Adrenal gland (tissue), 12 donors: ENCODE results near the gene CHPF2. TPM values are rescaled to one million over a fixed set of nuclear protein-coding genes. Genes with fewer than 3 reads are reported as not detected.

ENCODE experiments used
- microRNA counts, 2 donors: library from miRNA; unstranded; fragments of <30 nt; microRNA quantifications; one replicate each; lab custom pipeline; 2016
- polyA plus RNA-seq, 3 donors: library from polyadenylated mRNA; stranded (reverse); fragments of 200-250 nt in 2 of 3; fragments of 350-450 nt in 1 of 3; fragmentation: Illumina TruSeq in 1 of 3; extraction: RNeasy Lipid Tissue Mini Kit (QIAGEN cat#74804) in 1 of 3; gene quantifications; one replicate each; pipeline ENCODE4 v1.2.3, GENCODE V29; 2013 to 2014
- total RNA-seq, 9 donors: library from RNA; depleted of rRNA in 4 of 9; stranded (reverse); fragments of >200 nt in 4 of 9; fragments of 120-200 nt in 1 of 9; fragmentation: NEBNext Ultra II Directional in 1 of 9; extraction: Animal tissue kit (Norgen Biotek cat#: 25700) in 1 of 9; gene quantifications; one replicate each; pipeline versions ENCODE4 v1.1.0 to v1.2.4, GENCODE V29; 2013 to 2023
- donor health status: healthy with polysubstance abuse.
- donor health status: Bipolar disorder and iron deficiency.
- donor health status: DM: yes; HTN: yes; CAD: no.
- donor health status: DM: no; HTN: no; CAD: no.
- donor health status: DM: no; HTN: no; CAD: no.
- donor health status: DM: yes; HTN: yes; CAD: no.

Gene CHPF2
- total and polyA plus RNA-seq, 12 donors: 15.8 to 87.8 (median 60.6) TPM

MicroRNAs encoded within 50 kb of the gene (microRNA counts, 767-probe panel; counts per million panel counts)
- microRNA hsa-miR-671-3p (lab: Ali Mortazavi, UCI): 0 counts per million in 2 donors
- microRNA hsa-miR-671-5p (lab: Ali Mortazavi, UCI): 0 counts per million in 2 donors

Other genes starting within 250 kb of the CHPF2 start
- 10 to 100 TPM in 7 of 9 donors, 1 to 10 TPM in 2; 5.0 to 26.5 (median 15.4) TPM for gene NOS3, start 241.5 kb upstream of the CHPF2 start, total RNA-seq
- 10 to 100 TPM in 2 of 3 donors, 1 to 10 TPM in 1; 2.2 to 23.3 (median 14.9) TPM for gene NOS3, start 241.5 kb upstream of the CHPF2 start, polyA plus RNA-seq
- gene ATG9B, start 208.0 kb upstream of the CHPF2 start, total RNA-seq: under 1 TPM in 7 of 9 donors, not detected in 2; 0.23 to 0.74 (median 0.39) TPM
- gene ATG9B, start 208.0 kb upstream of the CHPF2 start, polyA plus RNA-seq: 1 to 10 TPM in 2 of 3 donors, under 1 TPM in 1; 0.53 to 7.8 (median 2.1) TPM
- gene ABCB8, start 204.0 kb upstream of the CHPF2 start, total RNA-seq: 10 to 100 TPM; 18.6 to 62.3 (median 51.5) TPM
- gene ABCB8, start 204.0 kb upstream of the CHPF2 start, polyA plus RNA-seq: 10 to 100 TPM; 15.5 to 57.4 (median 50.8) TPM
- 1 to 10 TPM in 4 of 9 donors, under 1 TPM in 4, not detected in 1; 0.24 to 2.3 (median 1.1) TPM for gene ASIC3, start 184.0 kb upstream of the CHPF2 start, total RNA-seq
- 10 to 100 TPM in 2 of 3 donors, 1 to 10 TPM in 1; 1.2 to 32.7 (median 10.0) TPM for gene ASIC3, start 184.0 kb upstream of the CHPF2 start, polyA plus RNA-seq
- 10 to 100 TPM; 15.4 to 29.8 (median 23.5) TPM for gene CDK5, start 174.6 kb upstream of the CHPF2 start, total RNA-seq
- gene CDK5, start 174.6 kb upstream of the CHPF2 start, polyA plus RNA-seq: 10 to 100 TPM; 15.8 to 19.3 (median 15.9) TPM
- 100 to 1,000 TPM in 7 of 9 donors, 10 to 100 TPM in 2; 40.8 to 179 (median 146) TPM for gene SLC4A2, start 172.9 kb upstream of the CHPF2 start, total RNA-seq
- 100 to 1,000 TPM in 2 of 3 donors, 10 to 100 TPM in 1; 31.5 to 258 (median 157) TPM for gene SLC4A2, start 172.9 kb upstream of the CHPF2 start, polyA plus RNA-seq
- gene FASTK, start 151.7 kb upstream of the CHPF2 start, total RNA-seq: 100 to 1,000 TPM in 1 of 9 donors, 10 to 100 TPM in 8; 42.0 to 112 (median 82.8) TPM
- 100 to 1,000 TPM in 2 of 3 donors, 10 to 100 TPM in 1; 21.4 to 516 (median 281) TPM for gene FASTK, start 151.7 kb upstream of the CHPF2 start, polyA plus RNA-seq
- gene TMUB1, start 149.0 kb upstream of the CHPF2 start, total RNA-seq: 10 to 100 TPM; 25.4 to 74.6 (median 41.1) TPM
- gene TMUB1, start 149.0 kb upstream of the CHPF2 start, polyA plus RNA-seq: 100 to 1,000 TPM in 2 of 3 donors, 1 to 10 TPM in 1; 5.2 to 152 (median 101) TPM
- 100 to 1,000 TPM in 1 of 9 donors, 10 to 100 TPM in 8; 17.2 to 105 (median 49.1) TPM for gene AGAP3, start 146.0 kb upstream of the CHPF2 start, total RNA-seq
- gene AGAP3, start 146.0 kb upstream of the CHPF2 start, polyA plus RNA-seq: 100 to 1,000 TPM in 2 of 3 donors, 10 to 100 TPM in 1; 18.3 to 236 (median 111) TPM
- gene GBX1, start 64.8 kb upstream of the CHPF2 start, total RNA-seq: not detected
- not detected for gene GBX1, start 64.8 kb upstream of the CHPF2 start, polyA plus RNA-seq
- gene ASB10, start 45.2 kb upstream of the CHPF2 start, total RNA-seq: not detected
- not detected for gene ASB10, start 45.2 kb upstream of the CHPF2 start, polyA plus RNA-seq
- not detected for gene H2BK1, start 22.0 kb upstream of the CHPF2 start, total RNA-seq
- gene H2BK1, start 22.0 kb upstream of the CHPF2 start, polyA plus RNA-seq: not detected
- 100 to 1,000 TPM in 1 of 9 donors, 10 to 100 TPM in 8; 20.8 to 110 (median 30.8) TPM for gene ABCF2, start 5.3 kb upstream of the CHPF2 start, total RNA-seq
- 10 to 100 TPM; 15.6 to 36.9 (median 16.1) TPM for gene ABCF2, start 5.3 kb upstream of the CHPF2 start, polyA plus RNA-seq
- 100 to 1,000 TPM in 6 of 9 donors, 10 to 100 TPM in 3; 62.7 to 147 (median 109) TPM for gene SMARCD3, start 16.2 kb downstream of the CHPF2 start, total RNA-seq
- gene SMARCD3, start 16.2 kb downstream of the CHPF2 start, polyA plus RNA-seq: 100 to 1,000 TPM in 2 of 3 donors, 10 to 100 TPM in 1; 46.4 to 194 (median 147) TPM
- 10 to 100 TPM; 33.3 to 68.7 (median 50.6) TPM for gene NUB1, start 109.3 kb downstream of the CHPF2 start, total RNA-seq
- gene NUB1, start 109.3 kb downstream of the CHPF2 start, polyA plus RNA-seq: 100 to 1,000 TPM in 1 of 3 donors, 10 to 100 TPM in 2; 22.5 to 127 (median 38.0) TPM
- gene WDR86, start 177.6 kb downstream of the CHPF2 start, total RNA-seq: 10 to 100 TPM in 2 of 9 donors, 1 to 10 TPM in 7; 1.4 to 16.7 (median 3.5) TPM
- gene WDR86, start 177.6 kb downstream of the CHPF2 start, polyA plus RNA-seq: 1 to 10 TPM in 2 of 3 donors, not detected in 1; 5.5 to 7.5 TPM
- under 1 TPM in 4 of 9 donors, not detected in 5; 0.11 to 0.88 (median 0.30) TPM for gene CRYGN, start 207.7 kb downstream of the CHPF2 start, total RNA-seq
- under 1 TPM in 2 of 3 donors, not detected in 1; 0.56 to 0.67 TPM for gene CRYGN, start 207.7 kb downstream of the CHPF2 start, polyA plus RNA-seq